K562 (cell line): ENCODE results near the gene PIGL. TPM values are rescaled to one million over a fixed set of nuclear protein-coding genes. Genes with fewer than 3 reads are reported as not detected.
A peak's percentile ranks its signal among the peaks of the same experiment; 100 is the strongest.

Experiments
- CCNT2 ChIP-seq: IDR thresholded peaks from 2 replicates; pipeline ENCODE4 v1.6.1; 2011; ENCODE audit warnings: borderline replicate concordance, low read depth, mild to moderate bottlenecking, moderate library complexity, mixed read lengths, low read length; ENCODE audit not compliant: insufficient read length; ENCODE audit errors: extremely low read depth
- CXXC5 ChIP-seq: fragments of 250-450 bp; sonication (Bioruptor Pico); IDR thresholded peaks from 2 replicates; pipeline ENCODE4 v1.8.0; 2022; ENCODE audit warnings: inconsistent platforms, mild to moderate bottlenecking, moderate library complexity
- DLX4 ChIP-seq: fragments of 250-450 bp; sonication (Bioruptor Pico); IDR thresholded peaks from 2 replicates; pipeline ENCODE4 v1.6.1; 2021; ENCODE audit warnings: mild to moderate bottlenecking
- E2F3 ChIP-seq: fragments of 250-450 bp; sonication (Bioruptor Pico); IDR thresholded peaks from 2 replicates; pipeline ENCODE4 v1.4.0; 2020; ENCODE audit warnings: mild to moderate bottlenecking
- ETS1 ChIP-seq: conservative IDR thresholded peaks from 2 replicates; pipeline ENCODE4 v1.6.1; 2011; ENCODE audit warnings: low read depth, mild to moderate bottlenecking, low read length; ENCODE audit not compliant: control insufficient read depth
- HBP1 ChIP-seq: fragments of 450-650 bp; formaldehyde crosslinking; IDR thresholded peaks from 2 replicates; pipeline ENCODE4 v1.4.0; 2022; ENCODE audit warnings: missing genetic modification characterization
- KAT2B ChIP-seq: IDR thresholded peaks from one replicate; pipeline ENCODE4 v1.6.1; 2012; ENCODE audit warnings: low read depth, mild to moderate bottlenecking, control low read depth, inconsistent platforms, low read length, moderate library complexity
- KLF13 ChIP-seq: fragments of 450-650 bp; IDR thresholded peaks from 2 replicates; pipeline ENCODE4 v1.6.1; 2016; ENCODE audit warnings: missing genetic modification characterization, low read depth, mild to moderate bottlenecking, missing compliant biosample characterization, moderate library complexity, borderline replicate concordance
- MAZ ChIP-seq, 2 experiments: fragments of 450-650 bp in 1 of 2; sonication (generic) in 1 of 2; formaldehyde crosslinking; IDR thresholded peaks in 1 of 2; conservative IDR thresholded peaks in 1 of 2; 2 replicates each; pipeline versions ENCODE4 v1.4.0 to v1.5.0; 2020; ENCODE audit warnings: mild to moderate bottlenecking in 1 of 2, missing genetic modification reagents in 1 of 2
- MBD1 ChIP-seq: fragments of 250-450 bp; sonication (Bioruptor Pico); IDR thresholded peaks from 2 replicates; pipeline ENCODE4 v1.8.0; 2022; ENCODE audit warnings: inconsistent platforms
- RCOR1 ChIP-seq, 2 experiments: IDR thresholded peaks; 2 replicates each; pipeline ENCODE4 v1.6.1; 2012; ENCODE audit warnings: low read depth in 2 of 2, low read length in 2 of 2, borderline replicate concordance in 1 of 2, improper control_type of control experiment in 1 of 2
- SIRT6 ChIP-seq: IDR thresholded peaks from one replicate; pipeline ENCODE4 v1.6.1; 2012; ENCODE audit warnings: low read depth, mild to moderate bottlenecking, control low read depth, inconsistent platforms, low read length, moderate library complexity
- TAF9B ChIP-seq: fragments of 450-650 bp; IDR thresholded peaks from 2 replicates; pipeline ENCODE4 v1.6.1; 2018; ENCODE audit warnings: mild to moderate bottlenecking; ENCODE audit not compliant: partially characterized antibody
- ZNF12 ChIP-seq: sonication (generic); formaldehyde crosslinking; IDR thresholded peaks from 2 replicates; pipeline ENCODE4 v1.4.0; 2020; ENCODE audit warnings: mild to moderate bottlenecking, missing genetic modification reagents
- ZNF253 ChIP-seq: fragments of 250-450 bp; sonication (Bioruptor Pico); conservative IDR thresholded peaks from 2 replicates; pipeline ENCODE4 v1.6.1; 2021; ENCODE audit warnings: mild to moderate bottlenecking
- ZNF589 ChIP-seq: fragments of 200-800 bp; sonication (Bioruptor generic); IDR thresholded peaks from 2 replicates; pipeline ENCODE4 v1.6.1; 2016; ENCODE audit warnings: low read depth, missing genetic modification characterization, missing compliant biosample characterization
- ZNF740 ChIP-seq, 3 experiments: fragments of 200-800 bp in 1 of 3; sonication (Bioruptor generic) in 1 of 3; sonication (generic) in 1 of 3; formaldehyde crosslinking in 1 of 3; IDR thresholded peaks; 2 replicates each; pipeline versions ENCODE4 v1.6.1 to v1.8.0; 2016 to 2022; ENCODE audit warnings: mild to moderate bottlenecking in 2 of 3, missing compliant biosample characterization in 2 of 3, missing genetic modification characterization in 2 of 3, missing genetic modification reagents in 1 of 3
- polyA plus RNA-seq, 8 experiments: library from polyadenylated mRNA; depleted of rRNA in 4 of 8; stranded (reverse) in 5 of 8; unstranded in 3 of 8; fragments of >200 nt; fragmentation: Nextera tagmentation in 2 of 8; fragmentation: Illumina TruSeq in 1 of 8; extraction: Ambion mirVana in 2 of 8; extraction: Trizol in 1 of 8; gene quantifications; 2 replicates each; pipeline versions ENCODE4 v1.2.1 to v1.2.3, GENCODE V29; 2011 to 2014; ENCODE audit warnings: inconsistent platforms in 1 of 8, missing spikeins in 1 of 8
- total RNA-seq, 7 experiments: library from RNA; depleted of rRNA in 6 of 7; stranded (reverse); fragments of >200 nt in 6 of 7; fragmentation: Illumina TruSeq in 2 of 7; extraction: Trizol in 2 of 7; gene quantifications; 2 replicates each; pipeline versions ENCODE4 v1.2.1 to v1.2.3, GENCODE V29; 2011 to 2021; ENCODE audit warnings: low replicate concordance in 1 of 7

Gene PIGL
- total and polyA plus RNA-seq, 9 of the 15 experiments (the other 6 are each of a cell fraction or from before 2014, with no cell fraction given): 19.9 to 55.3 (median 29.6) TPM

GRCh38 chr17:16353317-16354174 is 136.5 kb downstream of the PIGL start, which contains the start of gene CENPV (continued):
- TF ChIP-seq TAF9B (no peak), ETS1 (0 out of 2 replicates have a peak, but pooled peaks have one; percentile 21), KAT2B (no peak), ZNF740 (CRISPR knock-in tag; IDR thresholded peaks at IDR 0.05) (no peak), ZNF740 (tag; IDR thresholded peaks at IDR 0.05) (no peak), MBD1 (peak; percentile 91; the same call in 1 of the 2 replicates), CCNT2 (peak; percentile 41), RCOR1 (IDR thresholded peaks at IDR 0.05; ENCODE audit: borderline replicate concordance in 1 of 2, low read depth in 2 of 2, low read length in 2 of 2) (peak in 1 of 2 experiments; percentile 26; a peak in 1 of 4 replicates), CXXC5 (CRISPR knock-in tag) (peak; percentile 75), HBP1 (CRISPR knock-in tag) (no peak), MAZ (CRISPR knock-in tag; conservative IDR thresholded peaks at IDR 0.05 in 1 of 2, IDR thresholded peaks at IDR 0.05 in 1 of 2) (no peak), DLX4 (CRISPR knock-in tag) (no peak), ZNF12 (no peak), ZNF589 (CRISPR knock-in tag) (peak; percentile 71), E2F3 (CRISPR knock-in tag) (no peak), SIRT6 (no peak), ZNF253 (CRISPR knock-in tag) (no peak), KLF13 (tag) (no peak)
